GM21423 (cell line): ENCODE measurements around the gene SP3.
A peak's percentile ranks its signal among the peaks of the same experiment; 100 is the strongest.

ENCODE experiments used
- ATAC-seq: cut with Tn5 transposase; IDR thresholded peaks from one replicate; pipeline ENCODE4 v1.9.1; 2021; ENCODE audit warnings: mild to moderate bottlenecking, moderate library complexity; ENCODE audit not compliant: unreplicated experiment

The SP3 gene

DNA sequence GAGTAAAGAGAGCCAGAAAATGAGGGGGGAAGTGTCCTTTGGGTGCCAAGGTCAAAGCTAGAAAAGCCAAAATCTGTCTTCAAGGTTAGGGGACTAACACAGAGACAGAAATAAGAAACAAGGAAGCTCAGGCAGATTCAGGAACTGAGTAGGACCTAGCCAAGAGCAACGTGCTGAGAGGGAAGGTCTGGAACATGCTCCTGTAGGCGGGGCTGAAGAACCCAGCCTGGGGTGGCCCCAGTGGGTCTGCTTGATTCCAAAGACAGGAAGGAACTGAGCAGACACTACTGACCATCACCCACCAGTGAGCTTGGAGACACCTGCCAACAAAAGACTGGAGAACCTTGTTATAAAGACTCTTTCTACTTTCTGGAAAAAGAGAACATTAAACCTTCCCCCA is 105.1 kb downstream of the SP3 start:
- ATAC-seq, result no peak

DNA sequence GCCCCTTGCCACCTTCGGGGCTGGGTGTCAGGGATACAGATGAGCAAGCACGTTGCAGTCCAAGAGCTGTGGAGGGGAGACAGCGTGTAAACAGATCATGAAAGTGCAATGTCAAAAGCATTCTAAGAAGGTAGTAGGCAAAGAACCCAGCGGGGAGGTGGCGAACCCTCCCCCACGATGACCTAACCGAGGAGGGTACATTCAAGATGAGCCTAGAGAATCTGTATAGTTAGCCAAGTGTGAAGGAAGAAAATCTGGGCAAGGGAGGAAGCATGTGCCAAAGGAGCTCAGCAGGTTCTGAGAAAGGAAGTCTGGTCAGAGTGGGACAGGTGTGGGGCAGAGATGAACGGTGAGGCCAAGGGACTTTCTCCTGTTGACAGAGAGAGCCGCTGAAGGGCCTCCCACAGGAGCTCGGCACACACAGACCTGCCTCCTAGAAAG is 106.9 kb downstream of the SP3 start:
- ATAC-seq, result peak; percentile 63
